OCI-LY1 (cell line): Measurements from ENCODE around the gene LRRC25.

ENCODE experiments used
- CTCF ChIP-seq: fragments of 200-600 bp; sonication (generic), shearing (Covaris generic); IDR thresholded peaks from 2 replicates; pipeline ENCODE4 v1.5.1; 2017; ENCODE audit warnings: mild to moderate bottlenecking, antibody characterized with exemption, low read length, moderate library complexity, mixed read lengths
- EZH2 ChIP-seq: fragments of 200-600 bp; sonication (generic), shearing (Covaris generic); IDR thresholded peaks from 2 replicates; pipeline ENCODE4 v1.8.0; 2017; ENCODE audit warnings: borderline replicate concordance, mixed run types, mild to moderate bottlenecking, antibody characterized with exemption, low read length, moderate library complexity, mixed read lengths

GRCh38 chr19:18342090-18342632 is 55.3 kb downstream of the LRRC25 start:
- TF ChIP-seq CTCF (no peak), EZH2 (no peak)
